H1 (cell line): ENCODE measurements around the gene ATG4D. TPM values are rescaled to one million over a fixed set of nuclear protein-coding genes. Genes with fewer than 3 reads are reported as not detected.
A peak's percentile ranks its signal among the peaks of the same experiment; 100 is the strongest.

ENCODE experiments used
- CTCF ChIA-PET: fragments of 300-600 bp; sonication (Branson Sonifier 250); formaldehyde crosslinking; loops from one replicate; lab custom pipeline; 2021; ENCODE audit not compliant: partially characterized antibody; lab: Charles Lee
- POLR2A ChIA-PET: fragments of 300-600 bp; sonication (Branson Sonifier 250); formaldehyde crosslinking; loops from one replicate; lab custom pipeline; 2021; ENCODE audit warnings: inconsistent platforms; ENCODE audit not compliant: partially characterized antibody; lab: Charles Lee
- DNase-seq, 2 experiments: peaks; one replicate each; pipeline versions ENCODE4 v3.0.0 to v3.0.0-alpha.2; 2010 to 2022; ENCODE audit warnings: low spot score in 2 of 2, low read depth in 1 of 2, mixed read lengths in 1 of 2
- FAIRE-seq: peaks from 2 replicates; lab custom pipeline; 2011; peaks lifted over from hg19 to GRCh38; lab: Jason Lieb, UNC
- H2AFZ ChIP-seq: 2 replicates; pipeline ENCODE4 v1.8.1; 2012; ENCODE audit warnings: low read length, inconsistent platforms
- H2AK5ac ChIP-seq: 2 replicates; pipeline ENCODE4 v1.6.1; 2013; ENCODE audit warnings: low read depth, low read length
- H2BK120ac ChIP-seq: replicated peaks from 2 replicates; pipeline ENCODE3; 2013; ENCODE audit warnings: low read depth, low read length, inconsistent platforms
- H2BK12ac ChIP-seq: 2 replicates; pipeline ENCODE4 v1.6.1; 2013; ENCODE audit warnings: low read depth, low read length
- H2BK15ac ChIP-seq: 2 replicates; pipeline ENCODE4 v1.6.1; 2013; ENCODE audit warnings: low read length
- H2BK20ac ChIP-seq: 2 replicates; pipeline ENCODE4 v1.6.1; 2013; ENCODE audit warnings: low read length
- H2BK5ac ChIP-seq: 2 replicates; pipeline ENCODE4 v1.6.1; 2013; ENCODE audit warnings: low read depth, low read length
- H3K14ac ChIP-seq: 2 replicates; pipeline ENCODE4 v1.6.1; 2013; ENCODE audit warnings: inconsistent platforms; ENCODE audit not compliant: insufficient read length
- H3K18ac ChIP-seq: 2 replicates; pipeline ENCODE4 v1.6.1; 2013; ENCODE audit warnings: low read length; ENCODE audit errors: extremely low read depth
- H3K23ac ChIP-seq: 2 replicates; pipeline ENCODE4 v1.6.1; 2013; ENCODE audit warnings: inconsistent platforms; ENCODE audit not compliant: insufficient read length
- H3K23me2 ChIP-seq: 2 replicates; pipeline ENCODE4 v1.6.1; 2013; ENCODE audit warnings: low read depth, low read length
- H3K27ac ChIP-seq: 2 replicates; pipeline ENCODE4 v1.6.1; 2011; ENCODE audit warnings: low read depth, low read length, inconsistent platforms
- H3K27me3 ChIP-seq, 4 experiments: replicated peaks in 1 of 4; 1 replicate in 1 of 4; 2 replicates in 3 of 4; pipeline versions ENCODE4 v1.6.1 to v1.8.1; 2011 to 2013; ENCODE audit warnings: low read length in 3 of 4, mild to moderate bottlenecking in 3 of 4, inconsistent platforms in 2 of 4, mixed read lengths in 2 of 4, moderate library complexity in 1 of 4; ENCODE audit not compliant: control insufficient read depth in 3 of 4, insufficient read depth in 3 of 4; ENCODE audit errors: extremely low read depth in 1 of 4
- H3K36me3 ChIP-seq, 4 experiments: 2 replicates each; pipeline versions ENCODE4 v1.6.1 to v1.8.1; 2011 to 2013; ENCODE audit warnings: mild to moderate bottlenecking in 4 of 4, low read length in 3 of 4, moderate library complexity in 2 of 4, control low read depth in 1 of 4, inconsistent platforms in 1 of 4; ENCODE audit not compliant: insufficient read depth in 4 of 4, control insufficient read depth in 2 of 4
- H3K4ac ChIP-seq: replicated peaks from 2 replicates; pipeline ENCODE3; 2013; ENCODE audit warnings: low read length, low read depth, mixed read lengths, inconsistent platforms; ENCODE audit not compliant: insufficient read length
- H3K4me1 ChIP-seq, 4 experiments: replicated peaks in 1 of 4; 1 replicate in 1 of 4; 2 replicates in 3 of 4; pipeline versions ENCODE4 v1.6.1 to v1.8.1; 2011 to 2013; ENCODE audit warnings: low read length in 3 of 4, inconsistent platforms in 2 of 4, mixed read lengths in 1 of 4; ENCODE audit not compliant: insufficient read depth in 4 of 4, control insufficient read depth in 3 of 4
- H3K4me2 ChIP-seq, 2 experiments: 2 replicates each; pipeline versions ENCODE4 v1.6.1 to v1.8.1; 2011 to 2013; ENCODE audit warnings: low read depth in 2 of 2, low read length in 2 of 2, control low read depth in 1 of 2, inconsistent platforms in 1 of 2, mild to moderate bottlenecking in 1 of 2; ENCODE audit not compliant: insufficient read depth in 1 of 2
- H3K4me3 ChIP-seq, 4 experiments: fragments of 200-600, 300-600 bp in 1 of 4; sonication (generic), shearing (Covaris generic), sonication (Bioruptor Twin) in 1 of 4; 2 replicates each; pipeline versions ENCODE4 v1.5.1 to v1.8.1; 2011 to 2016; ENCODE audit warnings: low read length in 4 of 4, low read depth in 3 of 4, control low read depth in 2 of 4, inconsistent platforms in 2 of 4, mild to moderate bottlenecking in 2 of 4, mixed read lengths in 1 of 4, moderate library complexity in 1 of 4; ENCODE audit not compliant: insufficient read depth in 2 of 4; ENCODE audit errors: extremely low read depth in 1 of 4
- H3K56ac ChIP-seq: replicated peaks from 2 replicates; pipeline ENCODE3; 2013; ENCODE audit warnings: low read depth, mild to moderate bottlenecking, mixed read lengths, low read length, inconsistent platforms; ENCODE audit not compliant: insufficient read length
- H3K79me1 ChIP-seq: 2 replicates; pipeline ENCODE4 v1.6.1; 2013; ENCODE audit warnings: low read depth, low read length, control low read depth
- H3K79me2 ChIP-seq, 2 experiments: 2 replicates each; pipeline versions ENCODE4 v1.6.1 to v1.8.1; 2012 to 2013; ENCODE audit warnings: low read length in 2 of 2, mild to moderate bottlenecking in 2 of 2, inconsistent platforms in 1 of 2; ENCODE audit not compliant: insufficient read depth in 2 of 2, control insufficient read depth in 1 of 2
- H3K9ac ChIP-seq, 4 experiments: replicated peaks in 1 of 4; 1 replicate in 1 of 4; 2 replicates in 3 of 4; pipeline versions ENCODE4 v1.6.1 to v1.8.1; 2011 to 2013; ENCODE audit warnings: low read depth in 3 of 4, low read length in 3 of 4, control low read depth in 2 of 4, mild to moderate bottlenecking in 2 of 4, moderate library complexity in 2 of 4, inconsistent platforms in 1 of 4; ENCODE audit errors: extremely low read depth in 1 of 4
- H3K9me3 ChIP-seq, 2 experiments: 2 replicates each; pipeline versions ENCODE4 v1.6.1 to v1.8.1; 2012 to 2013; ENCODE audit warnings: mild to moderate bottlenecking in 2 of 2, moderate library complexity in 2 of 2, control low read depth in 1 of 2, inconsistent platforms in 1 of 2, low read depth in 1 of 2, low read length in 1 of 2, mixed read lengths in 1 of 2; ENCODE audit not compliant: insufficient read depth in 2 of 2
- H4K20me1 ChIP-seq, 2 experiments: replicated peaks in 1 of 2; 2 replicates each; pipeline versions ENCODE3 to v1.8.1; 2011 to 2013; ENCODE audit warnings: inconsistent platforms in 2 of 2, low read length in 2 of 2, mild to moderate bottlenecking in 1 of 2; ENCODE audit not compliant: insufficient read depth in 2 of 2, control insufficient read depth in 1 of 2
- H4K5ac ChIP-seq: 2 replicates; pipeline ENCODE4 v1.6.1; 2013; ENCODE audit warnings: low read length, low read depth, mixed read lengths, inconsistent platforms; ENCODE audit not compliant: insufficient read length
- H4K8ac ChIP-seq: 2 replicates; pipeline ENCODE4 v1.8.0; 2013; ENCODE audit warnings: mild to moderate bottlenecking, moderate library complexity, low read length, inconsistent platforms; ENCODE audit not compliant: insufficient read depth; ENCODE audit errors: extremely low read depth
- H4K91ac ChIP-seq: replicated peaks from 2 replicates; pipeline ENCODE3; 2013; ENCODE audit warnings: low read length, mixed read lengths, inconsistent platforms; ENCODE audit not compliant: insufficient read length
- CTBP2 ChIP-seq: IDR thresholded peaks from 2 replicates; pipeline ENCODE4 v1.7.0; 2011; ENCODE audit warnings: borderline replicate concordance, mild to moderate bottlenecking, moderate library complexity, mixed read lengths, low read length; ENCODE audit not compliant: insufficient read depth, insufficient read length
- EZH2 ChIP-seq: fragments of 200-600 bp; sonication (generic); IDR thresholded peaks from 2 replicates; pipeline ENCODE4 v1.7.1; 2012; ENCODE audit warnings: low read depth, mild to moderate bottlenecking, moderate library complexity, low read length, inconsistent platforms; ENCODE audit not compliant: severe bottlenecking
- WGBS, 2 experiments: shearing (Covaris generic) in 1 of 2; methylation state at CpG; one replicate each; pipeline versions ENCODE4 v1.1.6 to v1.1.7; 2013 to 2015; ENCODE audit warnings: low lambda C conversion rate in 2 of 2, mixed read lengths in 2 of 2, inconsistent platforms in 1 of 2, low coverage in 1 of 2, missing lambda C conversion rate in 1 of 2; ENCODE audit not compliant: insufficient replicate concordance in 2 of 2, insufficient coverage in 1 of 2, insufficient read length in 1 of 2; ENCODE audit errors: extremely low coverage in 1 of 2, missing lambda C conversion rate in 1 of 2; 5-methylcytosine and 5-hydroxymethylcytosine counted together
- polyA plus RNA-seq, 7 experiments: library from polyadenylated mRNA; depleted of rRNA in 3 of 7; stranded (reverse) in 5 of 7; unstranded in 2 of 7; fragments of >200 nt in 5 of 7; fragments of 200-250 nt in 2 of 7; gene quantifications; 1 replicate in 5 of 7; 2 replicates in 1 of 7; 4 replicates in 1 of 7; pipeline versions ENCODE4 v1.2.1 to v1.2.3, GENCODE V29; 2011 to 2013; ENCODE audit warnings: missing spikeins in 2 of 7, mixed read lengths in 2 of 7
- total RNA-seq: library from RNA; stranded (reverse); fragmentation: NEBNext Ultra II Directional; extraction: Animal tissue kit (Norgen Biotek cat#: 25700); gene quantifications from 2 replicates; pipeline ENCODE4 v1.2.1, GENCODE V29; 2021

Gene ATG4D
- total and polyA plus RNA-seq, 2 of the 8 experiments (the other 6 are each of a cell fraction or from before 2014, with no cell fraction given) = 39.6 to 43.7 TPM

- H3K9ac ChIP-seq = no peak overlapping the region
- peak overlapping the region; percentile 67 to 79 (median 78); a peak in 7 of 8 replicates for H3K4me3 ChIP-seq
- H3K4me1 ChIP-seq = peaks cover 0 to 28% (median 10%) of the 10 kb centered on the region in 4 experiments; a peak in 5 of 7 replicates
- H2AK5ac ChIP-seq = no peak overlapping the region
- peaks cover 29% of the 10 kb centered on the region for H3K23me2 ChIP-seq
- H3K4me2 ChIP-seq = peak overlapping the region; percentile 82 to 94
- no peak overlapping the region for H3K4ac ChIP-seq
- H2BK15ac ChIP-seq = 0 out of 2 replicates have a peak overlapping the region, but pooled peaks have one; percentile 46
- no peak overlapping the region for H3K27ac ChIP-seq
- ChIA-PET POLR2A (interaction anchor here (1.5 to 1.9 kb wide), 2 partner anchors 27 to 34 kb away, joined by 5 to 6 read pairs; no protein-coding TSS in a partner anchor), CTCF (interaction anchor here (1.5 to 5.6 kb wide), 3 partner anchors 11 to 102 kb away, joined by 5 to 46 read pairs (median 5); no protein-coding TSS in a partner anchor)
- TF ChIP-seq EZH2 (peak; percentile 35), CTBP2 (no peak)
- 33% methylated on average over 33 of the region's 33 CpGs; no CpG with 5 or more reads in 1 of the 2 experiments for WGBS, 2 experiments
- no peak overlapping the region for H4K5ac ChIP-seq
- peak in 1 of 2 experiments; percentile 59 for DNase-seq
- H4K8ac ChIP-seq = 0 out of 2 replicates have a peak overlapping the region, but pooled peaks have one; percentile 39
- H2BK20ac ChIP-seq = no peak overlapping the region; the same call in 1 of the 2 replicates
- peak overlapping the region; percentile 18 for H4K91ac ChIP-seq
- H3K56ac ChIP-seq = no peak overlapping the region
- H3K27me3 ChIP-seq = peaks cover 35 to 58% (median 54%) of the 10 kb centered on the region in 4 experiments; a peak in 6 of 7 replicates
- no peaks in the 10 kb centered on the region for H3K79me2 ChIP-seq
- H3K18ac ChIP-seq = peak overlapping the region; percentile 90
- no peak for FAIRE-seq
- H3K14ac ChIP-seq = no peak overlapping the region
- no peak overlapping the region for H3K23ac ChIP-seq
- no peak overlapping the region for H2AFZ ChIP-seq
- no peaks in the 10 kb centered on the region; the same call in 1 of the 2 replicates for H3K79me1 ChIP-seq
- no peaks in the 10 kb centered on the region for H3K9me3 ChIP-seq
- H3K36me3 ChIP-seq = no peaks in the 10 kb centered on the region
- H2BK5ac ChIP-seq = no peak overlapping the region
- peaks cover 2 to 6% of the 10 kb centered on the region in 2 experiments for H4K20me1 ChIP-seq
- peak overlapping the region; percentile 90; the same call in 1 of the 2 replicates for H2BK12ac ChIP-seq
- H2BK120ac ChIP-seq = no peak overlapping the region
These were observed 25.0 kb upstream of the ATG4D start for GRCh38 chr19:10518444-10519361.
